ENCODE results near the gene AMY2A. TPM values are rescaled to one million over a fixed set of nuclear protein-coding genes. Genes with fewer than 3 reads are reported as not detected.

AMY2A gene
- total and polyA plus RNA-seq, 9 of the 15 experiments (the other 6 are each of a cell fraction or from before 2014, with no cell fraction given): 0.33 TPM; not detected in 8

DNA sequence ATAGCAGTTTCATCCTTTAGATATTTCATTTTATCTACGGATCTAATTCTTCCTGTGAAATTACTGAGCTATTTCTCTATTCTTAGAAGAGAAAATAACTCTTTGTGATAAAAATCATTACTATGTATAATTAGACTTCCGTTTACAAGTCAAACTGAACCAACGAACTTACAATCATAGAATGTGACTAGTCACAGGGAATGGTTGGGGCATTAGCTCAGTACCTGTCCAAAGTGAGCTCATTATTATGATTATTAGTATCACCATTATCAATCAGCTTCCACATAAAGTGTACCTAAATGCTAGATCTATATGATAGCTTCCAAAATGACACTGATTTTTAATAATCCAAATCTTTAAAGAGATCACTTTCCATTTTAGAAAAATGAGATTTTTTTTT lies 33.3 kb upstream of the AMY2A start (continued):
- TF ChIP-seq, protein P1, sequence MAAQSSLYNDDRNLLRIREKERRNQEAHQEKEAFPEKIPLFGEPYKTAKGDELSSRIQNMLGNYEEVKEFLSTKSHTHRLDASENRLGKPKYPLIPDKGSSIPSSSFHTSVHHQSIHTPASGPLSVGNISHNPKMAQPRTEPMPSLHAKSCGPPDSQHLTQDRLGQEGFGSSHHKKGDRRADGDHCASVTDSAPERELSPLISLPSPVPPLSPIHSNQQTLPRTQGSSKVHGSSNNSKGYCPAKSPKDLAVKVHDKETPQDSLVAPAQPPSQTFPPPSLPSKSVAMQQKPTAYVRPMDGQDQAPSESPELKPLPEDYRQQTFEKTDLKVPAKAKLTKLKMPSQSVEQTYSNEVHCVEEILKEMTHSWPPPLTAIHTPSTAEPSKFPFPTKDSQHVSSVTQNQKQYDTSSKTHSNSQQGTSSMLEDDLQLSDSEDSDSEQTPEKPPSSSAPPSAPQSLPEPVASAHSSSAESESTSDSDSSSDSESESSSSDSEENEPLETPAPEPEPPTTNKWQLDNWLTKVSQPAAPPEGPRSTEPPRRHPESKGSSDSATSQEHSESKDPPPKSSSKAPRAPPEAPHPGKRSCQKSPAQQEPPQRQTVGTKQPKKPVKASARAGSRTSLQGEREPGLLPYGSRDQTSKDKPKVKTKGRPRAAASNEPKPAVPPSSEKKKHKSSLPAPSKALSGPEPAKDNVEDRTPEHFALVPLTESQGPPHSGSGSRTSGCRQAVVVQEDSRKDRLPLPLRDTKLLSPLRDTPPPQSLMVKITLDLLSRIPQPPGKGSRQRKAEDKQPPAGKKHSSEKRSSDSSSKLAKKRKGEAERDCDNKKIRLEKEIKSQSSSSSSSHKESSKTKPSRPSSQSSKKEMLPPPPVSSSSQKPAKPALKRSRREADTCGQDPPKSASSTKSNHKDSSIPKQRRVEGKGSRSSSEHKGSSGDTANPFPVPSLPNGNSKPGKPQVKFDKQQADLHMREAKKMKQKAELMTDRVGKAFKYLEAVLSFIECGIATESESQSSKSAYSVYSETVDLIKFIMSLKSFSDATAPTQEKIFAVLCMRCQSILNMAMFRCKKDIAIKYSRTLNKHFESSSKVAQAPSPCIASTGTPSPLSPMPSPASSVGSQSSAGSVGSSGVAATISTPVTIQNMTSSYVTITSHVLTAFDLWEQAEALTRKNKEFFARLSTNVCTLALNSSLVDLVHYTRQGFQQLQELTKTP (IDR thresholded peaks at IDR 0.05; ENCODE audit: low read depth in 1 of 2, partially characterized antibody in 2 of 2): no peak
- TF ChIP-seq RFX1 (IDR thresholded peaks at IDR 0.05) (no peak), ZNF589 (CRISPR knock-in tag; IDR thresholded peaks at IDR 0.05; ENCODE audit: low read depth) (no peak), GATAD2B (IDR thresholded peaks at IDR 0.05; ENCODE audit: borderline replicate concordance) (no peak)

DNA sequence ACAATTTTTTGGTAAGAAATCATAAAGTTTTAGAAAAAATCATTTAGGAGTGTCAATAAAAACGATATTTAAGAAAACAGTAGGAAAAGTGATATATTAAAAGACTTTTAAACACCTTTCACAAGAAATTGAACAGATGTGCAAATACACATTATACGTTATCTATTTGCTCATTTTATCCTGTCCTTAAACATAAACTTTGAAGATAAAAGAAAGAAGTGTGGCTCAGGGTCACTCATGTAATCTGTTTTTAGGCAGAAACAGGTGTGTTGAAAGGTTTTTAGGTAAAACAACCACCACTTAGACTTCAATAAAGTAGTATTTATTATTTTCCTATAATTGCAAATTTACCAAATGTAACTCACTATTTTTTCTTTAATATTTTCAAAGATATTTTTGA lies 32.7 kb upstream of the AMY2A start:
- H3K4me1 ChIP-seq (replicated peaks in 1 of 2; ENCODE audit: control insufficient read depth in 2 of 2, insufficient read depth in 2 of 2, low read length in 2 of 2): no peaks in the 10 kb centered on the region
- intact Hi-C loops (cut with micrococcal nuclease): no loop called here
- H3K36me3 ChIP-seq (ENCODE audit: control insufficient read depth, insufficient read depth, low read length): no peaks in the 10 kb centered on the region
- no peaks in the 10 kb centered on the region for H3K9me3 ChIP-seq (replicated peaks; ENCODE audit: control insufficient read depth, insufficient read depth, low read depth, low read length)
- no peak overlapping the region for H2AFZ ChIP-seq (ENCODE audit: low read depth, low read length)
- no peak for ATAC-seq
- H3K27ac ChIP-seq (ENCODE audit: extremely low read depth, low read depth, low read length): no peak overlapping the region
- no peak overlapping the region for H3K9ac ChIP-seq (ENCODE audit: insufficient read depth in 1 of 2, low read depth in 2 of 2, low read length in 2 of 2)
- WGBS (ENCODE audit: insufficient coverage, low coverage, missing lambda C conversion rate): 0% methylated on average over 2 of the region's 2 CpGs
- no peaks in the 10 kb centered on the region for H4K20me1 ChIP-seq (replicated peaks; ENCODE audit: control insufficient read depth, insufficient read depth, low read length)
- BruUV-seq (replicated peaks): no TSS peak
- no peaks in the 10 kb centered on the region for H3K9me1 ChIP-seq (ENCODE audit: control insufficient read depth, insufficient read depth, low read length)
- POLR2A ChIA-PET: no interaction called here
- CTCF ChIA-PET (ENCODE audit: low intra/inter-chr PET ratio): no interaction called here
- in situ Hi-C loops (cut with MboI): no loop called here
- TF ChIP-seq TAF9B (IDR thresholded peaks at IDR 0.05; ENCODE audit: partially characterized antibody): no peak
- TF ChIP-seq EP400 (IDR thresholded peaks at IDR 0.05): no peak
- no peak for TF ChIP-seq OTX1 (CRISPR knock-in tag; IDR thresholded peaks at IDR 0.05)
- TF ChIP-seq, protein P2, sequence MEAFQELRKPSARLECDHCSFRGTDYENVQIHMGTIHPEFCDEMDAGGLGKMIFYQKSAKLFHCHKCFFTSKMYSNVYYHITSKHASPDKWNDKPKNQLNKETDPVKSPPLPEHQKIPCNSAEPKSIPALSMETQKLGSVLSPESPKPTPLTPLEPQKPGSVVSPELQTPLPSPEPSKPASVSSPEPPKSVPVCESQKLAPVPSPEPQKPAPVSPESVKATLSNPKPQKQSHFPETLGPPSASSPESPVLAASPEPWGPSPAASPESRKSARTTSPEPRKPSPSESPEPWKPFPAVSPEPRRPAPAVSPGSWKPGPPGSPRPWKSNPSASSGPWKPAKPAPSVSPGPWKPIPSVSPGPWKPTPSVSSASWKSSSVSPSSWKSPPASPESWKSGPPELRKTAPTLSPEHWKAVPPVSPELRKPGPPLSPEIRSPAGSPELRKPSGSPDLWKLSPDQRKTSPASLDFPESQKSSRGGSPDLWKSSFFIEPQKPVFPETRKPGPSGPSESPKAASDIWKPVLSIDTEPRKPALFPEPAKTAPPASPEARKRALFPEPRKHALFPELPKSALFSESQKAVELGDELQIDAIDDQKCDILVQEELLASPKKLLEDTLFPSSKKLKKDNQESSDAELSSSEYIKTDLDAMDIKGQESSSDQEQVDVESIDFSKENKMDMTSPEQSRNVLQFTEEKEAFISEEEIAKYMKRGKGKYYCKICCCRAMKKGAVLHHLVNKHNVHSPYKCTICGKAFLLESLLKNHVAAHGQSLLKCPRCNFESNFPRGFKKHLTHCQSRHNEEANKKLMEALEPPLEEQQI (IDR thresholded peaks at IDR 0.05): no peak
- TF ChIP-seq, protein P3, sequence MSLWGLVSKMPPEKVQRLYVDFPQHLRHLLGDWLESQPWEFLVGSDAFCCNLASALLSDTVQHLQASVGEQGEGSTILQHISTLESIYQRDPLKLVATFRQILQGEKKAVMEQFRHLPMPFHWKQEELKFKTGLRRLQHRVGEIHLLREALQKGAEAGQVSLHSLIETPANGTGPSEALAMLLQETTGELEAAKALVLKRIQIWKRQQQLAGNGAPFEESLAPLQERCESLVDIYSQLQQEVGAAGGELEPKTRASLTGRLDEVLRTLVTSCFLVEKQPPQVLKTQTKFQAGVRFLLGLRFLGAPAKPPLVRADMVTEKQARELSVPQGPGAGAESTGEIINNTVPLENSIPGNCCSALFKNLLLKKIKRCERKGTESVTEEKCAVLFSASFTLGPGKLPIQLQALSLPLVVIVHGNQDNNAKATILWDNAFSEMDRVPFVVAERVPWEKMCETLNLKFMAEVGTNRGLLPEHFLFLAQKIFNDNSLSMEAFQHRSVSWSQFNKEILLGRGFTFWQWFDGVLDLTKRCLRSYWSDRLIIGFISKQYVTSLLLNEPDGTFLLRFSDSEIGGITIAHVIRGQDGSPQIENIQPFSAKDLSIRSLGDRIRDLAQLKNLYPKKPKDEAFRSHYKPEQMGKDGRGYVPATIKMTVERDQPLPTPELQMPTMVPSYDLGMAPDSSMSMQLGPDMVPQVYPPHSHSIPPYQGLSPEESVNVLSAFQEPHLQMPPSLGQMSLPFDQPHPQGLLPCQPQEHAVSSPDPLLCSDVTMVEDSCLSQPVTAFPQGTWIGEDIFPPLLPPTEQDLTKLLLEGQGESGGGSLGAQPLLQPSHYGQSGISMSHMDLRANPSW (CRISPR knock-in tag; IDR thresholded peaks at IDR 0.05): no peak
- DNase-seq (ENCODE audit: extremely low read depth in 1 of 4, low spot score in 3 of 4): no peak
- no peaks in the 10 kb centered on the region for H3K79me2 ChIP-seq (ENCODE audit: control insufficient read depth, insufficient read depth, low read length)
- no peak overlapping the region for H3K4me2 ChIP-seq (ENCODE audit: insufficient read depth, low read length)
- no peaks in the 10 kb centered on the region for H3K27me3 ChIP-seq (ENCODE audit: control insufficient read depth in 2 of 2, insufficient read depth in 2 of 2, low read length in 2 of 2)
- H3K4me3 ChIP-seq: no peak overlapping the region
- FAIRE-seq: no peak

All from K562 (cell line).